Measurements from ENCODE around the gene KCND2. TPM values are rescaled to one million over a fixed set of nuclear protein-coding genes. Genes with fewer than 3 reads are reported as not detected.

The KCND2 gene
- total RNA-seq, 1 donor from 2014 or later = 0.79 TPM

DNA sequence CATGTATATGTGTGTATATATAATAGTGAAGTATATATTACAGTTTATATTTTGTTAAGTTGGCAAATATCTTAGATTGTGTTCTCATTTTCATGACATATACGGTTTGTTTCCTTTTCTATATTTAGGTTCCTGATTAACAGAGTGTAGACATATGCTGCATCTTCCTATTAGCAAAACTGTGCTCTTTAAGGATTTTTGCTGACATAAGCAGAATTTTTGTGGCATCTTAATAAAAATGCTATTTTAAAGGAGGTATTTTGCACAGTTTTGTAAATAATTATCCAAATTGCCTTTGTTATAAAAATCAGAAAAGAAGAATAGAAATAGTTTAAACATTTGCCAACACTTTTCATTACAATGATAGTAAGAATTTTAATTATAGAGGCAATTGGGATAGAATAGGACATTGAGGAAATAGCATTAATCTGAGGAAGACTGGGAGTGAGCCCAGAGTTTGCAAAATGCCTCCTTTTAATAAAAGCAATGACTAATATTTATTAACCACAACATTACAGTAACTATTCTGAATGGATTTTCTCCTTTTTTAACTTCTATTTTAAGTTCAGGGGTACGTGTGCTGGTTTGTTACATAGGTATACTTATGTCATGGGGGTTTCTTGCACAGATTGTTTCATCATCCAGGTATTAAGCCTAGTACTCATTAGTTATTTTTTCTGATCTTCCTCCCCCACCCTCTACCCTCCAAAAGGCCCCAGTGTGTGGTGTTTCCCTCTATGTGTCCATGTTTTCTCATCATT lies 38.2 kb downstream of the KCND2 start:
- DNase-seq = no peak

DNA sequence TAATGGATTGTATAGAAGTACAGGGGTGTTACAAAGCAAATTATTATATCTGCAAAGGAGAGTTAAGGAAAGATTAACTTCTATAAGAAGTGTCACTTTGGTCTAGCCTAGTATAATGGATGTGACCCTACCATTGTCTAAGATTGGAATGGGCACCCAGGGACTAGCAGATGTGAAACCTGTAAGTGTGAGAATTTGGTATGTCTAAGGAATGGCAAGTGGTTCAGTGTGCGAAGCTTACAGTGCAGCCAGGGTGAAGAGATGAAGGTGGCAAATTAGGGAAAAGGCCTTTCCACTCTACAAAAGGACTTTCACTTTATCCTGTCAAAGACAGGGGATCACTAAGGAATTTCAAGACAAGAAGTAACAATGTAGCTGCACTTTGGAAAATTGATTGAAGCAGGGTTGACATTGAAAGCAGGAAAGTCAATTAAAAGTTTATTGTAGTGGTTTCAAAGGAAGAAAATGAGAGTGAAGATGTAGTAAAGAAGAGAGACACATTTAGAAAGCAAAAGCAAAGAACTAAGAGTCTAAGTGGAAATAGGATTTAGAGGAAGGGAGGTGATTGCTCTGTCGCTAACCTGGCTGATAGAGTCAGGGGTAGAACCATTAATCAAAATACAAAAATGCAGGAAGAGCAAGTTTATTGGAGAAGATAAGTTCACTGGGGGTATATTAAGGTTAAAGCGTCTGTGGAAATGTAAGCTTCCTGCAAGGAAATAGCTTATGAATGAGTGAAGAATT lies 47.4 kb downstream of the KCND2 start:
- DNase-seq = no peak

DNA sequence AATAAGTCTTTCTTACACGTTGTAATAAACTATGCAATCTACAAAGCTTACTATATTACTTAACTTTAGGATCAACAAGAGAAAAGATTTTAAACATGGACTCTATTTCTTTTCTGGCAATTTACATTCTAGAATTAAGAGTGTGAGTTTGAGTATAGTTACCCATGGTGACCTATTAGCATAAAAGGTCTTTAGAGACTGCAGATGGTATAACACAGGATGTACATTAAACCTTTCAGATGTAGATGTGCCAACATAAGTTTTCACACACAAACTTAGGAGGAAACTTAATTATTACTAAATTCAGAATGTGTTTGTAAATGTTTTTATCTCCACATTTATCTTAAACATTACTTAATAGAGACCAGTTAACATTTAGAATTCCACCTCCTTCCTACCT lies 54.1 kb downstream of the KCND2 start:
- no peak for DNase-seq

DNA sequence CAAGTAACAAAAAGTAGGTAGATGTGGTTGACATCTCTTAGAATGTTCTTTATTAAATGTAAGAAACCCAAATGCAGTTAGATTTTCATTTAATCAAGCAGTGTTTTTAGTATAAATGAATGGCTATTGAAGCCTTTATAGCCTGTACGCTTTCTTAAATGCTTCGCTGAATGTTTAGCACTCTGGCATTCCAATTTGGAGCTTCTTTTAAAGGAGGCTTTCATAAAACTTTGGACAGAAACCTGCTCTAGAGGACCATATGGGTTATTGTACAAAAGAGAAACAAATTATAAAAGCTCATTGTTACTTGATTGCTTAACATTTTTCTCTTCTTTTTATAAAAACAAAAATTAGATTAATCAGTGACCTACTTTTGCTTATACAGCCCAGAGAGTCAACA lies 59.5 kb downstream of the KCND2 start:
- no peak for DNase-seq

DNA sequence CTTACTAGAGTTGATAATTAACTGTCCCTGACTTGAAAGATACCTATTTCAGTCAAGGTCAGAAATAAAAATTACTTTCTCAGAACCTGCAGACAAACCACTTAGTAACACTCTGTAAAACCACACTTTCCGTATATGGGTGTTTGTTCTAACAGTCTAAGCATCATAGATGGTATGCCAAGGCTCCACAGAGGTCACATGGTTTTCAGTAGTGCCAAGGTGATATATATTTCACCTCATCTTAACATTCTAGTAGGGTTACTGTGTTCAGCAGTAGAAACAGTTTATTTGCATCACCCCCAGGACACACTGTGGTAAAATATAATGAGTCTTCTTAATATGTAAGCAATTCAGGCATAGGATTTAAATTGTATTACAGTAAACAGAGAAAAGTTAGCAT lies 61.5 kb downstream of the KCND2 start:
- no peak for DNase-seq

DNA sequence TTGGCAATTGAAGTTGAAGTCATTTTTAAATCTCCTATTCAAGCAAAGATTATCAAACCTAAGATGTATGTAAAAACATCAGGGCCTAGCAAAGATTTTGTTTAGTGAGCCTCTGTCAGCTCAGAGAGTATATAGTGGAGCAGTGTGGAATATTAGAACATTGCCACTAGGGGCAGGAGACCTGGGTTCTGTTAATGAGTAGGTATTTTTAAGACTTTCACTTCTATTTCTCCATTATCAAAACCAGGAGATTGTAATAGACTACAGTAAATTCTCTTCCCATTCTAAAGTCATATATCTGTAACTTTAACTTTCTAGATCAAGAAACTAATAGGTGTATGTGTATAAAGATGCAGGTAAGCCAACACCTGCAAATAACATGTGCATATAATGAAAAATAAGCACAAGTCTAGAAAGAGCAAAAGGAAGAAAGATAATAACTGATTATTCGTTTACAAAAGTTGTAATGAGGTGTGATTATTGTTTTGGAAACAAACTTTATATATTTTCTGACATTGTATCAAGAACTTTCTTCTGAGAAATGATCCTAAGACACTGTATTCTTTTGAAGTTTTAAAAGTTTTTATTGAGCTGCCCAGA lies 64.4 kb downstream of the KCND2 start:
- DNase-seq = no peak

DNA sequence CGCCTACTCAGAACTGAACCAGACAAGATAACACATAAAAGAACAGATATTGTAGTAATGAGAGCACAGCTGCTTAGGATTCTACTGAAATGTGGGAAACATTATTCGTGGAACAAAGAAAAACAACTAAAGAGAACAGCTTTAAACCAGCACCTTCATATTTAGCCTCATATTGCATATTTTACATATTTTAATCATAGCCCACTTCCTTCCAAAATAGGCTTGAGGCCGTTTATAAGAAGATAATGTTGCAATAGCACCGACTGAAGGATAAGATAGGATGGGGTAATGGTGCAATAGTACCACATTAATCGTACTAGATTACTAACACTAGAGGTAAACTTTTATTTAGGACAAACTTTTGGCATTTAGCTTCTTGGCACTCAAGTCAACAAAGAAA lies 71.3 kb downstream of the KCND2 start:
- DNase-seq = no peak

DNA sequence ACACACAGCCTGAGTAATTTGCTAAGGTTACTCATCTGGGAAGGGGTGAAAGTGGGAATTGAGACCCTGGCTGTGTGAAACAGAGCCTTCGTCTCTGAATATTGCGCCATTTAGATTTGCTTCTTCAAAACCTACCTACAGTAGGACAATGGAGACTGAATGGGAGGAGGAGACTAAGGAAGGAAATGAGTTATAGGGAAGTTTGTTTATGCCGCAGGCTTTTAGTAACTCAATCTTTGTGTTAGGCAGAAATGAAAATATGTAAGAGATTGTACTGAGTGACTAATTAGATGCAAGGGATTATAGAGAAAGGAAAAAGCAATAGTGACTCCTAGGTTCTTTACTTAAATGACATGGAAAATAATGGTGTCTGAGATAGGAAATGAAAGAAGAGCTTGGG lies 80.2 kb downstream of the KCND2 start:
- DNase-seq = no peak

DNA sequence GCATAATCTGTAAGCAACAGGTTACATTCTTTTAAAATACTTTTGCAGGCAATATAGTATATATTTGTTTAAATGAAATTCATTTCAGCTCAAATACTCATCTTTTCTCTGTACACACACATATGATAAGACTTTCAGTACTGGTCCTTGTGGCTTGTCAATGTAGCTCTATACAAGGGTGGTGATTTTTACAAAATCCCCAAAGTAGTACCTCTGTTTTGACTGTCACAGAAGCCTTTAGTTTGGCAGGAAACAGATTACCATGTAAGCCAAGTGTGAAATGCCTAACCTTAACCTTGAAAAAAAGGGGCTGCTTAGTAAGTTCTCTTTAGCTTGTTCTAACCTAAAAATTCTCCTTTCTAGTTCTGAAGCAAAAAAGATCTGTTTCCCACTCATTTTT lies 87.9 kb downstream of the KCND2 start:
- no peak for DNase-seq

DNA sequence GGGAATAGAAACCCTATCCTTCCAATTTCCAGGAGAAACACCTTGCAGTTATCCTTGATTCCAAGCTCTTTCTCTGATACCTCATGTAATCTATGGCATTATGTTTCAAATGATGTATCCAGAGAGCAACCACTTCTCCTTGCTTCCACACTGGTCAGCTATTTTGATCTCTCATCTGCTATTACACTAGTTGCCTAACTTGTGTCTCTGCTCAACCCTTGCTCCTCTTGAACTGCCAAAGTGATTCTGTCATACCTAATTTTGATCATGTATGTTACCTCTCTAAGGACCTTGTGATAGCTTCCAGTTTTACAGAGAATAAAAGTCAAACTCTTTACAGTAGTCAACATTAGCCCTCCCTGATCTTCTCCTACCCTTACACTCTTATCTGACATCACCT lies 90.4 kb downstream of the KCND2 start:
- DNase-seq = no peak

DNA sequence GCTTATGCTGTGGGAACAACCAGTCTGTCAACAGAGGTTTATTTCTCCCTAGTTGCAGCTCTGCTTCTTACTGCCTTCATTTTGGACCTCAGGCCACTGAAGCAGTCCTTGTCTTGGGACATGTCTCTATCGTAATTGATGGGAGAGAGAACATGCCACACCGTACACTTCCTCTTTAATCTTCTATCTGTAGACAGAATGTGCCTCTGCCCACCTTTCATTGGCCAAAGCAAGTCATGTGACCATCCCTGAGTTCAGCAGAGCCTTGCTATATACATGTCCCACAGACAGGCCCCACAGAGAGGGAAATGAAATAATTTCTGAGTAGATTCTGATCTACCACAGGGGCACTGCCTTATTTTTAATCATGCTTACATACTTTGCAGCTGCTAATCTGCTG lies 98.0 kb downstream of the KCND2 start:
- DNase-seq = no peak

DNA sequence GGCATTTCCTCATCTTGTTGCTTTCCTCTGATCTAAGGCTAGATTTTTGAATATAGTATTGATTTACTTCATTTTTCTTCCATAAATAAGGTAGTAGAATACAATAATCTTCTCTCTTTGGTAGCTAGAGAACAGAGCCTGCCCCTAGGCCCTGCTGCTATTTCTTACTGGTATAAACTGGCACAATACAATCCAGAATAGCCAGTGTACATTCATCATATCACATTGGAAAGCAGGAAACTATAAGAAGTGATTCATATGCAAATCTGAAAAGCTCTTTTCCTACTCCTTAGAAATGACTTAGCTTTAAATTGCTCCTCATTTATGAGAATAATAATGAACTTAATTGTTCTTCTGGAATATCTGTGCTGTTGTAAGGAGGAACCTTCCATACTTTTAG lies 100.2 kb downstream of the KCND2 start:
- DNase-seq = no peak

DNA sequence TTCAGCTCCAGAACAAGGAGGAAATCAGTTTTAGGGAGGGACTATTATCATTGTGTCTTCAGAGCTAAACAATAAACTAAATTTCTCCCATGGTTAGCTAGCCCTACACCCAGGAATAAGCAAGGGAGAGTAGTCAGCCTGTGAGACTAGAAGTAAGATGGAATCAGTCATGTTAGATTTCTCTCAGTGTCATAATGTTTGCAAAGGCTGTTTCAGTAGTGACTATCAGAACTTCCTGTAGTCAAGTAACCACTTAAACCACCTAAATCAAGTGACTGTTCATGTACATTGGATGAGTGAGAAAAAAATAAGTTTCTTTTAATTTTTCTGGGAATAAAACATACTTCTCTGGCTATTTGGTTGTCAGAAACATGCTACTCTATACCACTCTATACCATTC lies 121.6 kb downstream of the KCND2 start:
- no peak for DNase-seq

DNA sequence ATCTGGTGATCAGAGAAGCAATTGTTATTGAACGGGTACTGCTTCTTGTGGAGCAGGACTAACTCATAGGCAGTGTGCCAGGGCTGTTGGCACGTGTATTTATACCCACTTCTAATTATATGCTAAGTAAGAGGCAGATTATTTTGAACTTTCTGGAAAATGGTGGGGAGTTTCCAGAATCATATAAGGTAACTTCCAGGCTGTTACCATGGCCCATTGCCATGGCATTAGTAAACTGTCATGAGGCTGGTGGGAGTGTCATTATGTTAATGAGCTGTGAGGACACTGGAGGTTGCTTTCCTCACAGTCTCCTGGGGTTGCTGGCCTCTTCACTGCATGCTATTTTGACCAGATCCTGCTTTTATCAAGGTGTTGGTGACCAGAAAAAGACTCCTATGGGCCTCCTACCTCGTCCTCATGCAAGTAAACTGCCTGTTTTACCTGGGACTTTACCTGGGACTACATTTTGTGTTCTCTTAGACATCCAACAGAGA lies 122.6 kb downstream of the KCND2 start:
- no peak for DNase-seq

DNA sequence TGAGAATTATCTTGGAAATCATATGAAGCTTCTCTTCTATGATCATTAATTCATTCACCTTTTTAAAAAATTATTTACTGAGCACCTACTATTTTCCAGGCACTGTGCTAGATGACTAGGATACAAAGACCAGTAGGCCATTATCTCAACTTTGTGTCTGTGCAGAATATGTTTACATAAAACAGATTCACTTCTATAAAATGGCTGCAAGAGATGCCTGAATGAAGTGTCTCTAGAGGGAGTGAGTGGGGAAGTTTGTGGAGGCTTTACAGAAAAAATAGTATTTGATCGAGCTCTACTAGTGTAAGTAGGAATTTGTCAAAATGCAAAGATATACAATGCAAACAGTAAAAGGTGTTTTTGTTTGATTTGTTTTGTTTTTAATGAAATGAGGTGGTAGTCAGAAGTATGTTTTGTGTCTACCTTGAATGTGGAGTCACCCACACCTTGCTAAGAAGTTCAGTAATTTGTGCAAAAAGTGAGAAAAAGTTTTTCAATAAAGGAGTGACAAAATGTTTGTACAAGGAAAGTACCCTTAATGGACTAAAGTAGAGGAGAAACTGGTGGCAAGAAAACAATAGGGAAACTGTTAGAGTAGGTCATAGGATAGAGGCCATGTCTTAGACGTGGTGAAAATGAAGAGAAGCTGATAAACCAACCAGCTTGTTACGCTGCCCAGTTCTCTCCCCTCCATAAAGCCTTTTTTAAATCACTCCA lies 125.5 kb downstream of the KCND2 start:
- DNase-seq = no peak

DNA sequence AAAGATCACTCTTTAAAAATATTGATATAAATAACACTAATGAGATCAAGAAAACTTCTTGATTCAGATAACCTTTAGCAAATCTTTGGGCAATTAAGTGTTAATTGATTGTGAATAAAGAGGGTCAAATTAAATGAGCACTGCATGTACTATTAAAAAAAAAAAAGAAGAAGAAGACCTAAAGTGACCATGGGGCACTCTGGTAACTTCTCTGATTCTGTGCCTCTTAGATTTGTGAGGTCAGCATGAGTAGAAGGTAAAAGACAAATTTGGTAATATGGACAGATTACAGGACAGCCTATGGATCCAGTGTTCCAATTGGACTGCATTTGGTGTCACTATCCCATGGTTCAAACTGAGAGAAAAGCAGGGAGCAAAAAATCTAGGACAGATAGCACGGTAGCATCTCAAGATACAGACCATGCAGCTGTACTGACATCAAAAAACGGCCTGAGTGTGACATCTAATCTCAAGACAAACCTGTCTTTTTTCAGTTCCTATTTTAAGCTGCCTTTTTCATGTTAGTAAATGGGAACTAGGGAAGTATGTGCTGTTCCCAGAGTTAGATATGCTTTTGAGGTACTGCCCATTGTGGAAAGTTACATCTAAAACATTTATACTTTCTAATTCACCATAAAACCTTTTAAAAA lies 128.0 kb downstream of the KCND2 start:
- DNase-seq = no peak

DNA sequence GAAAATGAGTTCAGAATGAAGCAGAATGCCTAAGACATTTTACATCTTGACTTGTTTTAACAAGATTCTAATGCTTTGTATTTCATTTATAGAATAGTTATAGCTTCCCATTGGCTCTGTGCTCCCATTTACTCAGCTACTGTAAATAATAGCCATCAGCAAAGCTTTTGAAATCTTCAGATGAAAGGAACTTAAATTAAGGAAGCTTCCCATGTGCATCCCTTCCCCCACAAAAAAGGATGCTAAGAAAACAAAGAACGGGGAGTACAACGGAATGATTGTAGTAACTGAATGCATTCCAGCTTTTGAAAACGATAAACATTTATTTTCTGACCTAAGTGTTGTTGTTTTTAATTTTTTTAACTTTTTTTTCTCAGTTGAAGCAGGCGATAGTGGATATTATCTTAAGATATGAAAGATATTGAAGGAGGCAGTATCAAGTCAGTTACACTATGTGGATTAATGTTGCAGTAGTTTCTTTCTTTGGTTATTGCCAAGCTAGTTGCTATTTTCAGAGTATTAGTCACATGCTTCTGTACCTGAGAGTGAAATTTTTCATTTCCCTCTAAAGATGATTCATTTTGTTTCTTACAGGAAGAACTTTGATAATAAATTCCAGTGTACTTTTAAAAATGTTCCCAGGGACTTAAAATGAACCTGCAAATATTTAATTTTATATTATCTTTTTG lies 129.2 kb downstream of the KCND2 start:
- no peak for DNase-seq

DNA sequence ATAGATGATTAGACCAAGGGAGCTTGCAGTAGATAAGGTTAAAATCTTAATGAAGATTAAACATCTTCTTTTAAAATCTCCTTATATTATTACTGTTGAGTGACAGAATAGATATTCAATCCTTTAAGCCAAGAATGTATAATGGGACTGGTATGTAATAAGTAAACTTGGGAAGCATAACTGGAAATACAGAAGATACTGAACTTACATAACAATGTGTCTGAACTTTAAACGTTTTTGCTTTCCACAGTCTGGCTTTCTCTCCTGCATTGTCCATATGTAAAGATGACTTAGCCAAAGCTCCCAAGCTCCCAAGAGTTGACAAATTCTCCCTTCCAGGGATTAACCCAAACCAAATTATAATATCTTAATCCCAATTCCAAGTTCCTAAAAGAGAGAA lies 129.8 kb downstream of the KCND2 start:
- no peak for DNase-seq

DNA sequence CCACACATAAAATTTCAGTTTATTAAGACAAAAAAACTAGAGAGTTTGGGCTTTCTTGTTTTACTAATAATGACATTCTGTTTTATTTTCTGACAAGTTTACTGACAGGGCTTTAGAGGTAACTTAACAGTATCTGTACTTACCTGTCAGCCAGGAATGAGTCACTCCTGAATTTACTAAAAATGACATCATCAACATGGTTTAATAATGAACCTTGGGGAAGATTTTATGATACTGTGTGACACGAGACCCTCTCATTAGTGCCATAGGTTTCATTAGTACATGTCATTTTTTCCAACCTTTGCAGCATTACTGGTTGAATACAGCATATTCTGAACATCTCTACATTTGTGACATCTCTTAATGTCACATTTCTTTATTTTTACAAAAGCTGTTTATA lies 131.1 kb downstream of the KCND2 start:
- DNase-seq = no peak

DNA sequence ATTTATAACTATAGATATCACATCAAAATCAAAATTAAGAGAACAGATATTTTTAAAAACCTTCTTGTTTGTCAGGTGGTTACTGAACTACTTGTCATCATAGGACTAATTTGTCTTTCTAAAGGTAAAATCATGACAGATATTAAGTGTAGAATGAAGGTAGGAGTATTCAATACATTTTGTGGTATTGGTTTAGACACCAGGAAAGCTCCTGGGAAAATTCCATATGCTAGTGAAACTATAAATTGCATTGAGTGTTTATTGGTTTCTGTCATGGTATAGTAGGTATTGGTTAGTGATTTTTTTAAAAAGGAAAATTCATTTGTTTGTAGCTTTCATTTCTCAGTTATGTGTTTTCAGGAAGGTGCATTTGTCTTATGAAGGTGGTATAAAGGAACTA lies 132.7 kb downstream of the KCND2 start:
- no peak for DNase-seq

DNA sequence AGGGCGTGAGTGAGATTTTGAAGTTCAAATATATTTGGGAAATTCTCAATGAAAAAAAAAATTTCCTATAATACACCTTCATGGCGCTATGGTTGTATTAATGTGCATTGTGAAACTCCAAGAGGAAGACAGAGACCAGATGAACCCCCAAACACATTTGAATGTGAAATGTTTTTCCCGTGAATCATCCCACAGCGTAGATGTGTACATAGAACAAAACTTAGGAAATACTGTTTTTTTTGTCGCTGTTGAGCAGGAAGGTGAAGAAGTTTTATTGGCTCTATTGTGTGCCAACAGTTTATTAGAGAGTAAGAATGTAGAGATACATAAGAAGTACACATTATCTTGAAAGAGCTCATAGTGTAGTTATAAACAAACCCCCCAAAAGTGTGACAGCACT lies 134.0 kb downstream of the KCND2 start:
- no peak for DNase-seq

Measured in skin of body (tissue), 2 donors.